ACHN (cell line): ENCODE results near the gene GPSM3.
A peak's percentile ranks its signal among the peaks of the same experiment; 100 is the strongest.
"Not testable (repeated sequence)": the region's sequence is repeated elsewhere in the genome, so short reads cannot be mapped to it uniquely, and the experiment has no call there.

ENCODE experiments used
- DNase-seq: peaks from one replicate; pipeline ENCODE4 v3.0.0-alpha.2; 2015
- in situ Hi-C: cut with HindIII; loops from 2 replicates; pipeline ENCODE4 v1.10.0; 2017; ENCODE audit warnings: low sequenced_read_pairs, low pct_ligation_motif_present, low pct_unique_long_range_greater_than_20kb

Gene GPSM3

GRCh38 chr6:32208996-32209395, 16.6 kb upstream of the GPSM3 start:
- in situ Hi-C loops: no loop called here
- no peak for DNase-seq

- DNase-seq: no peak
- in situ Hi-C loops: no loop called here
Observed at GRCh38 chr6:32204268-32204715, 11.8 kb upstream of the GPSM3 start.

- DNase-seq: no peak
- in situ Hi-C loops: no loop called here
Observed at GRCh38 chr6:32203426-32204267, 11.2 kb upstream of the GPSM3 start.

- DNase-seq: no peak
- in situ Hi-C loops: no loop called here
Observed at GRCh38 chr6:32202186-32202585, 9.7 kb upstream of the GPSM3 start.

- no peak for DNase-seq
- in situ Hi-C loops: no loop called here
Observed at GRCh38 chr6:32200711-32201475, 8.4 kb upstream of the GPSM3 start.

GRCh38 chr6:32198866-32199265, 6.4 kb upstream of the GPSM3 start:
- in situ Hi-C loops: no loop called here

GRCh38 chr6:32198345-32198696, 5.9 kb upstream of the GPSM3 start:
- DNase-seq: no peak
- in situ Hi-C loops: no loop called here

More at GRCh38 chr6:32198866-32199265, 6.4 kb upstream of the GPSM3 start:
- DNase-seq: no peak

- DNase-seq: no peak
- in situ Hi-C loops: no loop called here
Observed at GRCh38 chr6:32196682-32197616, 4.5 kb upstream of the GPSM3 start.

- in situ Hi-C loops: no loop called here
- peak; percentile 66 for DNase-seq
Observed at GRCh38 chr6:32195902-32196681, 3.6 kb upstream of the GPSM3 start.

GRCh38 chr6:32195652-32195901, 3.1 kb upstream of the GPSM3 start:
- DNase-seq: peak; percentile 98
- in situ Hi-C loops: no loop called here

- in situ Hi-C loops: no loop called here
- peak; percentile 59 for DNase-seq
Observed at GRCh38 chr6:32194825-32195651, 2.6 kb upstream of the GPSM3 start.

- DNase-seq: no peak
- in situ Hi-C loops: no loop called here
Observed at GRCh38 chr6:32194388-32194787, 1.9 kb upstream of the GPSM3 start.

GRCh38 chr6:32193096-32193495, 653 bp upstream of the GPSM3 start:
- DNase-seq, in situ Hi-C loops: not testable (repeated sequence)

GRCh38 chr6:32191696-32192607, 491 bp downstream of the GPSM3 start:
- in situ Hi-C loops: no loop called here
- DNase-seq: no peak

GRCh38 chr6:32190911-32191677, 1.3 kb downstream of the GPSM3 start:
- in situ Hi-C loops: no loop called here
- no peak for DNase-seq
